IMR-90 (cell line): Measurements from ENCODE around the gene CTCFL.

Experiments
- CEBPB ChIP-seq: IDR thresholded peaks from 2 replicates; pipeline ENCODE4 v1.6.1; 2012; ENCODE audit warnings: low read depth, low read length, improper control_type of control experiment
- CHD1 ChIP-seq: IDR thresholded peaks from 2 replicates; pipeline ENCODE4 v1.6.1; 2012; ENCODE audit warnings: low read depth, low read length, improper control_type of control experiment
- CTCF ChIP-seq: conservative IDR thresholded peaks from 2 replicates; pipeline ENCODE4 v1.5.1; 2012; ENCODE audit warnings: mild to moderate bottlenecking, low read depth, low read length, improper control_type of control experiment
- ELK1 ChIP-seq: fragments of 150-350 bp; IDR thresholded peaks from 2 replicates; pipeline ENCODE4 v1.6.1; 2016; ENCODE audit warnings: low read depth, mild to moderate bottlenecking, low read length, moderate library complexity, borderline replicate concordance
- FOS ChIP-seq: fragments of 150-350 bp; IDR thresholded peaks from 2 replicates; pipeline ENCODE4 v1.6.1; 2016; ENCODE audit warnings: low read depth, low read length
- MAFK ChIP-seq: IDR thresholded peaks from 2 replicates; pipeline ENCODE4 v1.6.1; 2012; ENCODE audit warnings: low read depth, low read length, improper control_type of control experiment
- MAZ ChIP-seq: IDR thresholded peaks from 2 replicates; pipeline ENCODE4 v1.6.1; 2012; ENCODE audit warnings: low read depth, mild to moderate bottlenecking, low read length, improper control_type of control experiment, moderate library complexity, borderline replicate concordance
- NFE2L2 ChIP-seq: fragments of 150-350 bp; IDR thresholded peaks from 2 replicates; pipeline ENCODE4 v1.6.1; 2016; ENCODE audit warnings: low read depth, mild to moderate bottlenecking, low read length
- POLR2A ChIP-seq: IDR thresholded peaks from 2 replicates; pipeline ENCODE4 v1.6.1; 2012; ENCODE audit warnings: mild to moderate bottlenecking, low read depth, low read length
- RAD21 ChIP-seq: IDR thresholded peaks from 2 replicates; pipeline ENCODE4 v1.6.1; 2012; ENCODE audit warnings: low read length, improper control_type of control experiment
- SMC3 ChIP-seq: fragments of 150-350 bp; IDR thresholded peaks from 2 replicates; pipeline ENCODE4 v1.6.1; 2016; ENCODE audit warnings: low read depth, mild to moderate bottlenecking, antibody characterized with exemption, low read length, moderate library complexity

GRCh38 chr20:57451795-57452661 lies 72.9 kb downstream of the CTCFL start:
- no peak for TF ChIP-seq POLR2A
- TF ChIP-seq CHD1: no peak
- no peak for TF ChIP-seq CTCF
- TF ChIP-seq RAD21: no peak
- no peak for TF ChIP-seq MAFK
- no peak for TF ChIP-seq NFE2L2
- no peak for TF ChIP-seq FOS
- TF ChIP-seq SMC3: no peak
- TF ChIP-seq ELK1: no peak
- TF ChIP-seq CEBPB: no peak
- no peak for TF ChIP-seq MAZ
